A673 (cell line): ENCODE measurements around the gene TGFBR1. TPM values are rescaled to one million over a fixed set of nuclear protein-coding genes. Genes with fewer than 3 reads are reported as not detected.

Source experiments
- BruUV-seq: library from RNA; stranded (reverse); fragments of 400-500 nt; replicated peaks from 2 replicates; lab custom pipeline; 2021; lab: Mats Ljungman, UMichigan
- CTCF ChIA-PET: fragments of 300-600 bp; sonication (Branson Sonifier 250); formaldehyde crosslinking; loops from one replicate; lab custom pipeline; 2022; ENCODE audit warnings: antibody characterized with exemption; lab: Charles Lee
- POLR2A ChIA-PET: fragments of 300-600 bp; sonication (Branson Sonifier 250); formaldehyde crosslinking; loops from one replicate; lab custom pipeline; 2022; ENCODE audit warnings: antibody characterized with exemption; ENCODE audit not compliant: low non-redundant PET; lab: Charles Lee
- DNase-seq: peaks from one replicate; pipeline ENCODE4 v3.0.0-alpha.2; 2015; ENCODE audit warnings: low spot score
- H3K27ac ChIP-seq: fragments of 200-600 bp; sonication (generic); 2 replicates; pipeline ENCODE4 v1.5.1; 2016; ENCODE audit warnings: mixed run types, low read depth, mild to moderate bottlenecking, mixed read lengths, antibody characterized with exemption, low read length; ENCODE audit not compliant: poor library complexity, severe bottlenecking
- H3K27me3 ChIP-seq: fragments of 200-600 bp; sonication (generic); replicated peaks from 2 replicates; pipeline ENCODE4 v1.6.1; 2017; ENCODE audit warnings: mixed run types, low read depth, mild to moderate bottlenecking, mixed read lengths, antibody characterized with exemption, low read length; ENCODE audit not compliant: insufficient read depth, poor library complexity
- H3K36me3 ChIP-seq: fragments of 200-600 bp; sonication (generic); 2 replicates; pipeline ENCODE4 v1.6.1; 2016; ENCODE audit warnings: mixed run types, mild to moderate bottlenecking, mixed read lengths, antibody characterized with exemption, low read length; ENCODE audit not compliant: insufficient read depth, poor library complexity, severe bottlenecking
- H3K4me1 ChIP-seq: fragments of 200-600 bp; sonication (generic); 2 replicates; pipeline ENCODE4 v1.6.1; 2017; ENCODE audit warnings: mixed run types, mild to moderate bottlenecking, mixed read lengths, antibody characterized with exemption, low read length; ENCODE audit not compliant: insufficient read depth, poor library complexity, severe bottlenecking
- H3K4me3 ChIP-seq: fragments of 200-600 bp; sonication (generic); 2 replicates; pipeline ENCODE4 v1.5.1; 2016; ENCODE audit warnings: low read depth, mixed run types, mild to moderate bottlenecking, mixed read lengths, low read length; ENCODE audit not compliant: poor library complexity, severe bottlenecking
- H3K9me3 ChIP-seq: fragments of 200-600 bp; sonication (generic); 2 replicates; pipeline ENCODE4 v1.6.1; 2016; ENCODE audit warnings: mixed run types, low read depth, mild to moderate bottlenecking, mixed read lengths, antibody characterized with exemption, low read length; ENCODE audit not compliant: poor library complexity, severe bottlenecking
- CTCF ChIP-seq: fragments of 300-800, 200-600 bp; sonication (generic); conservative IDR thresholded peaks from 2 replicates; pipeline ENCODE4 v1.5.1; 2017; ENCODE audit warnings: low read depth, mild to moderate bottlenecking, antibody characterized with exemption, low read length, moderate library complexity, mixed read lengths
- EZH2 ChIP-seq: fragments of 200-600 bp; sonication (generic); IDR thresholded peaks from 2 replicates; pipeline ENCODE4 v1.6.1; 2017; ENCODE audit warnings: borderline replicate concordance, low read depth, mild to moderate bottlenecking, mixed read lengths, antibody characterized with exemption, low read length; ENCODE audit not compliant: poor library complexity, severe bottlenecking
- intact Hi-C: fragments of 100-400 bp; cut with micrococcal nuclease; formaldehyde crosslinking; loops from one replicate; pipeline ENCODE4 v1.10.0; 2022; ENCODE audit not compliant: unreplicated experiment
- total RNA-seq: library from RNA; stranded (reverse); gene quantifications from 2 replicates; pipeline ENCODE4 v1.2.3, GENCODE V29; 2021

Gene TGFBR1
- total RNA-seq, 1 experiment from 2014 or later, result 3.5 TPM

GRCh38 chr9:99185934-99186333 lies 81.0 kb downstream of the TGFBR1 start:
- DNase-seq, result no peak
- POLR2A ChIA-PET, result no interaction called here
- intact Hi-C loops, result loop anchor here (2.0 to 10.0 kb wide), 7 partner anchors 79 to 1411 kb away; partner anchors contain the start of gene NR4A3
- H3K9me3 ChIP-seq, result no peaks in the 10 kb centered on the region
- TF ChIP-seq EZH2, result no peak
- no peak for TF ChIP-seq CTCF
- no peak overlapping the region for H3K4me3 ChIP-seq
- peaks cover 15% of the 10 kb centered on the region for H3K4me1 ChIP-seq
- BruUV-seq, result no TSS peak
- H3K27me3 ChIP-seq, result no peaks in the 10 kb centered on the region
- CTCF ChIA-PET, result no interaction called here
- H3K27ac ChIP-seq, result no peak overlapping the region
- H3K36me3 ChIP-seq, result no peaks in the 10 kb centered on the region

GRCh38 chr9:99187311-99187710 lies 82.4 kb downstream of the TGFBR1 start:
- Histone ChIP-seq H3K36me3 (no peaks in the 10 kb centered on the region), H3K27me3 (no peaks in the 10 kb centered on the region), H3K27ac (no peak overlapping the region), H3K4me3 (no peak overlapping the region), H3K4me1 (peaks cover 15% of the 10 kb centered on the region), H3K9me3 (no peaks in the 10 kb centered on the region)
- TF ChIP-seq CTCF (no peak), EZH2 (no peak)
- no TSS peak for BruUV-seq
- intact Hi-C loops, result loop anchor here (5.0 to 10.0 kb wide), 6 partner anchors 77 to 1410 kb away; partner anchors contain the start of gene NR4A3
- ChIA-PET CTCF (no interaction called here), POLR2A (no interaction called here)
- DNase-seq, result no peak

GRCh38 chr9:99189186-99189585 lies 84.3 kb downstream of the TGFBR1 start:
- Histone ChIP-seq H3K4me1 (peaks cover 15% of the 10 kb centered on the region), H3K9me3 (no peaks in the 10 kb centered on the region), H3K27me3 (no peaks in the 10 kb centered on the region), H3K36me3 (no peaks in the 10 kb centered on the region), H3K27ac (no peak overlapping the region), H3K4me3 (no peak overlapping the region)
- intact Hi-C loops, result loop anchor here (5.0 to 10.0 kb wide), 6 partner anchors 76 to 1408 kb away; partner anchors contain the start of gene NR4A3
- CTCF ChIA-PET, result no interaction called here
- no peak for DNase-seq
- POLR2A ChIA-PET, result no interaction called here
- no TSS peak for BruUV-seq
- TF ChIP-seq CTCF (no peak), EZH2 (no peak)
